Psoas muscle (tissue), 8 donors: ENCODE data around the gene ULK3. TPM values are rescaled to one million over a fixed set of nuclear protein-coding genes. Genes with fewer than 3 reads are reported as not detected.

ENCODE experiments used
- ATAC-seq, 4 donors: fragments of 200-7000 bp; cut with Tn5 transposase; one replicate each; pipeline ENCODE4 v1.9.1; 2020; ENCODE audit warnings: moderate library complexity in 3 of 4, mild to moderate bottlenecking in 2 of 4
- DNase-seq, 2 donors: peaks; one replicate each; pipeline ENCODE4 v3.0.0-alpha.2; 2020
- H3K27ac ChIP-seq: fragments of 200-600 bp; one replicate; pipeline ENCODE4 v1.8.0; 2022
- H3K27me3 ChIP-seq, 3 donors: fragments of 200-600 bp in 1 of 3; one replicate each; pipeline versions ENCODE4 v1.6.1 to v1.8.0; 2013 to 2022; ENCODE audit warnings: low read length in 2 of 3, mild to moderate bottlenecking in 2 of 3, moderate library complexity in 1 of 3; ENCODE audit not compliant: insufficient read depth in 3 of 3
- H3K36me3 ChIP-seq, 2 donors: fragments of 200-600 bp in 1 of 2; one replicate each; pipeline versions ENCODE4 v1.6.1 to v1.8.0; 2013 to 2022; ENCODE audit warnings: low read depth in 1 of 2, mild to moderate bottlenecking in 1 of 2, moderate library complexity in 1 of 2; ENCODE audit not compliant: insufficient read depth in 1 of 2
- H3K4me1 ChIP-seq: fragments of 200-600 bp; one replicate; pipeline ENCODE4 v1.8.0; 2022
- H3K4me3 ChIP-seq: fragments of 200-600 bp; one replicate; pipeline ENCODE4 v1.8.0; 2022; ENCODE audit warnings: mild to moderate bottlenecking
- H3K9me3 ChIP-seq: fragments of 200-600 bp; one replicate; pipeline ENCODE4 v1.8.0; 2022
- WGBS, 3 donors: extraction: QIAGEN DNeasy Blood & Tissue Kit; methylation state at CpG; one replicate each; pipeline versions ENCODE4 v1.1.6 to v1.1.7; 2013; 5-methylcytosine and 5-hydroxymethylcytosine counted together
- intact Hi-C, 2 donors: fragments of 100-400 bp; cut with DNase I; formaldehyde crosslinking; loops; one replicate each; pipeline versions ENCODE4 v1.11.0 to v1.14.2; 2022
- polyA plus RNA-seq, 3 donors: library from polyadenylated mRNA; stranded (reverse); fragments of 200-250 nt; gene quantifications; one replicate each; pipeline ENCODE4 v1.2.3, GENCODE V29; 2013
- total RNA-seq, 4 donors: library from RNA; stranded (reverse); fragmentation: NEBNext Ultra II Directional in 2 of 4; extraction: Animal tissue kit (Norgen Biotek cat#: 25700) in 2 of 4; gene quantifications; one replicate each; pipeline versions ENCODE4 v1.2.1 to v1.2.4, GENCODE V29; 2021 to 2023
- TF ChIP-seq, protein P1 (sequence below): fragments of 200-600 bp; IDR thresholded peaks from one replicate; pipeline ENCODE4 v1.8.0; 2022; ENCODE audit warnings: antibody characterized with exemption
- donor health status: healthy with polysubstance abuse.
- donor health status: DM: no; HTN: no; CAD: no; lungs with moderate emphysema.
- donor health status: Bipolar disorder and iron deficiency.
- donor health status: healthy.
- donor health status: DM: yes; HTN: yes; CAD: no.
- donor health status: DM: no; HTN: no; CAD: no.
- donor health status: DM: no; HTN: no; CAD: no.
- donor health status: DM: yes; HTN: yes; CAD: no.

ULK3 gene
- total and polyA plus RNA-seq, 7 donors: 17.7 to 43.5 (median 33.2) TPM

DNA sequence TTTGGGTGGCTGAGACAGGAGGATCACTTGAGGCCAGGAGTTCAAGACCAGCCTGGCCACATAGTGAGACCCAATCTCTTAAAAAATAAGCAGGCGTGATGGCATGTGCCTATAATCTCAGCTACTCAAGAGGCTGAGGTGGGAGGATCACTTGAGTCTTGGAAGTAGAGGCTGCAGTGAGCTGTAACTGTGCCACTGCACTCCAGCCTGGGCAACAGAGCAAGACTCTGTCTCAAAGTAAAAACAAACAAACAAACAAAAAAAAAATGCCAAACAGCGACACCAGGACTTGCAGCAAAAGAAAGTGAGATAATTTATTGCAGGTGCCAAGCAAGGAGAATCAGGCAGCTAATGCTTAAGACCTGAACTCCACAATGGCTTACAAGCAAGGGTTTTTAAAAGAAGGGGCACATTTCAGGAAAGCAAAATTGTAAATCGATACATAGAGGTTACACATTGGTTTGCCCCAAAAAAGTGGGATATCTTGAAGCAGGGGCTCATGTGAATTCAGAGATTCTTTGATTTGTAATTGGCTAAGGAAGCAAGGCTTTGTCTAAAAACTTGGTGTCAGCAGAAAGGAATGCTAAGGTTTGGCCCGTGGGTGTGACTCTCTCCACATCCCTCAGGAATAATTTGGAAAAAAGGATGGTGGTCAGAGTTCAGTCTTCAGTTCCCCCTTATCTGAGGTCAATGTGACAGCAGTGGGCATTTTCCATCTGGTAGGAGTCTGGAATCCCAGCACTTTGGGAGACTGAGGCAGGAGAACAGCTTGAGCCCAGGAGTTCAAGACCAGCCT, 41.7 kb upstream of the ULK3 start:
- Histone ChIP-seq H3K27ac (no peak overlapping the region), H3K27me3 (no peaks in the 10 kb centered on the region), H3K4me3 (no peak overlapping the region), H3K36me3 (no peaks in the 10 kb centered on the region), H3K9me3 (peaks cover 2% of the 10 kb centered on the region), H3K4me1 (peaks cover 11% of the 10 kb centered on the region)
- 71 to 75% (median 71%) methylated on average over 4 of the region's 4 CpGs for WGBS, 3 donors
- DNase-seq (no peak), ATAC-seq (no peak)
- intact Hi-C loops: no loop called here
- TF ChIP-seq, protein P1, sequence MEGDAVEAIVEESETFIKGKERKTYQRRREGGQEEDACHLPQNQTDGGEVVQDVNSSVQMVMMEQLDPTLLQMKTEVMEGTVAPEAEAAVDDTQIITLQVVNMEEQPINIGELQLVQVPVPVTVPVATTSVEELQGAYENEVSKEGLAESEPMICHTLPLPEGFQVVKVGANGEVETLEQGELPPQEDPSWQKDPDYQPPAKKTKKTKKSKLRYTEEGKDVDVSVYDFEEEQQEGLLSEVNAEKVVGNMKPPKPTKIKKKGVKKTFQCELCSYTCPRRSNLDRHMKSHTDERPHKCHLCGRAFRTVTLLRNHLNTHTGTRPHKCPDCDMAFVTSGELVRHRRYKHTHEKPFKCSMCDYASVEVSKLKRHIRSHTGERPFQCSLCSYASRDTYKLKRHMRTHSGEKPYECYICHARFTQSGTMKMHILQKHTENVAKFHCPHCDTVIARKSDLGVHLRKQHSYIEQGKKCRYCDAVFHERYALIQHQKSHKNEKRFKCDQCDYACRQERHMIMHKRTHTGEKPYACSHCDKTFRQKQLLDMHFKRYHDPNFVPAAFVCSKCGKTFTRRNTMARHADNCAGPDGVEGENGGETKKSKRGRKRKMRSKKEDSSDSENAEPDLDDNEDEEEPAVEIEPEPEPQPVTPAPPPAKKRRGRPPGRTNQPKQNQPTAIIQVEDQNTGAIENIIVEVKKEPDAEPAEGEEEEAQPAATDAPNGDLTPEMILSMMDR: no peak

DNA sequence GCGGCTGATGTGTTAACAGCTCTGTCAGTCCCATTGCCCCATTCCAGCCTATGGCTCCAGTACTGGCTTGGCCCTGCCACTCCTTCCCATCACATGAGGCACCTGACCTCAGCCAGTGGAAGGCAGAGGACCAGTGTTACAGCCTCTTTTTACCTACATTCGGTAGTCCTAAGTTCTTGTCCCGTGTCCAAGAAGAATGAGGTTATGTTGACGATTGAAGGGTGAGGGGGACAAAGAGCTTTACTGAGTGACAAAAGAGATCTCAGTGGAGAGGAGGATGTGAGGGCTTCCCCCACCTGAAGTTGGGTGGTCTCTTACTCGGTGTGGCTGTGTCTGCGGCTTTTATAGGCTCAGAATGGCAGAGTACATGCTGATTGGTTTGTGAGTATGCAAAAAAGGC, 39.6 kb upstream of the ULK3 start:
- intact Hi-C loops: no loop called here
- Histone ChIP-seq H3K9me3 (peaks cover 2% of the 10 kb centered on the region), H3K27me3 (no peaks in the 10 kb centered on the region), H3K27ac (no peak overlapping the region), H3K4me1 (no peaks in the 10 kb centered on the region), H3K4me3 (no peak overlapping the region), H3K36me3 (no peaks in the 10 kb centered on the region)
- TF ChIP-seq, protein P1: no peak
- DNase-seq: no peak
- no peak for ATAC-seq
- WGBS, 3 donors: 88 to 97% (median 89%) methylated on average over 6 of the region's 6 CpGs

DNA sequence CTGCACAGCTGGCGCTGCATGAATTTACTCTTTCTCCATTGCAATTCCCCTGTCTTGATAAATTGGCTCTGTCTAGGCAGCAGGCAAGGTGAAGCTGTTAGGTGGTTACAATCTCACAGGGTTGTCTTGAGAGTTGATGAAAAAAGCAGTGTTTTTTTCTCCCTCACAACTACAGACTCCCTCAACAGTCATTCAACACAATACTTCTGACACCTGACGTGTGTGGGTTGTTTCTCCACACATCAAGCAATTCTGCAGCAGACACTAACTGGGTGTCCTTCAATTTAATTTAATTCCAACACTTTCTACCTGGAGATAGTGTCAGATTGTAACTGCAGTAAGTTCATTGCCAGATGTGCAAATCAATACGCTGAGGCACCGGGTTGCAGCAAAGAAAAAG, 35.3 kb upstream of the ULK3 start:
- Histone ChIP-seq H3K9me3 (peaks cover 2% of the 10 kb centered on the region), H3K36me3 (no peaks in the 10 kb centered on the region), H3K27ac (no peak overlapping the region), H3K4me1 (no peaks in the 10 kb centered on the region), H3K27me3 (no peaks in the 10 kb centered on the region), H3K4me3 (no peak overlapping the region)
- ATAC-seq (no peak), DNase-seq (no peak)
- WGBS, 3 donors: 77 to 86% (median 84%) methylated on average over 4 of the region's 4 CpGs
- TF ChIP-seq, protein P1: no peak
- intact Hi-C loops: no loop called here

DNA sequence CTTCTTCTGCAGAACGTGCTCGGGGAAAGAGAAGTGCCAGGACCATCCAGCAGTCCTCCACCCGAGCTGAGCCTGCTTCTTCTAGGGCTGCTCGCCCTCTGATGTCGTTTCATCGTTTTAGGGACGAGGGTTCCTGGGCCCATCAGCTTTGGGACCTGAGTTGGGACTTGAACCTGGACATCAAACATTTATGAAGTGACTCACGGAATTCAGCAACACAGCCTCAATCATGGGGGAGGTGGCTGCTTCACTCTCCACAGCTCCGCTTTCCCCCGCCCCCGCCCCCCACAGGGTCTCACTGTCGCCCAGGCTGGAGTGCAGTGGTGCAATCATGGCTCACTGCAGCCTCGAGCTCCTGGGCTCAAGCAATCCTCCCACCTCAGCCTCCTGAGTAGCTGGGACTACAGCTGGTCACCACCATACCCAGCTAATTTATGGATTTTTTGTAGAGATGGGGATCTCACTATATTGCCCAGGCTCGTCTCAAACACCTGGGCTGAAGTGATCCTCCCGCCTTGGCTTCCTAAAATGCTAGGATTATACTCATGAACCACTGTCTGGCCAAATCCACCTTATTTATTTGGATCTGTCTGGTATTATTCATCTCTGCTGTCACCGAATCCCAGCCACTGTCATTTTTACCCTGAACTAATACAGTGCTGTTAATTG, 30.9 kb upstream of the ULK3 start:
- intact Hi-C loops: no loop called here
- peaks cover 0 to 3% of the 10 kb centered on the region in 2 donors for H3K36me3 ChIP-seq
- ATAC-seq (no peak), DNase-seq (no peak)
- TF ChIP-seq, protein P1: no peak
- H3K4me3 ChIP-seq: peak overlapping the region; percentile 88
- 34 to 42% (median 41%) methylated on average over 16 of the region's 16 CpGs for WGBS, 3 donors
- no peaks in the 10 kb centered on the region for H3K9me3 ChIP-seq
- peak overlapping the region; percentile 99 for H3K27ac ChIP-seq
- peaks cover 34% of the 10 kb centered on the region for H3K4me1 ChIP-seq
- no peaks in the 10 kb centered on the region for H3K27me3 ChIP-seq
